HG03432 (cell line): ENCODE data around the gene SOBP.
A peak's percentile ranks its signal among the peaks of the same experiment; 100 is the strongest.
"Not testable (repeated sequence)": the region's sequence is repeated elsewhere in the genome, so short reads cannot be mapped to it uniquely, and the experiment has no call there.

ENCODE experiments used
- ATAC-seq: cut with Tn5 transposase; IDR thresholded peaks from one replicate; pipeline ENCODE4 v1.9.1; 2021; ENCODE audit warnings: mild to moderate bottlenecking, moderate library complexity; ENCODE audit not compliant: unreplicated experiment

SOBP gene

GRCh38 chr6:107488174-107488874 is 1.6 kb upstream of the SOBP start:
- no peak for ATAC-seq

- ATAC-seq, result peak; percentile 5
These were observed 862 bp upstream of the SOBP start for GRCh38 chr6:107488875-107489635.

- ATAC-seq, result peak; percentile 10
These were observed 735 bp downstream of the SOBP start for GRCh38 chr6:107490566-107491137.

- no peak for ATAC-seq
These were observed 1.3 kb downstream of the SOBP start for GRCh38 chr6:107491138-107491609.

- no peak for ATAC-seq
These were observed 2.1 kb downstream of the SOBP start for GRCh38 chr6:107491760-107492660.

- no peak for ATAC-seq
These were observed 3.5 kb downstream of the SOBP start for GRCh38 chr6:107493158-107494057.

GRCh38 chr6:107495196-107495643 is 5.3 kb downstream of the SOBP start:
- ATAC-seq, result no peak

GRCh38 chr6:107495971-107496370 is 6.1 kb downstream of the SOBP start:
- ATAC-seq, result no peak

- ATAC-seq, result no peak
These were observed 7.2 kb downstream of the SOBP start for GRCh38 chr6:107496892-107497684.

- no peak for ATAC-seq
These were observed 14.5 kb downstream of the SOBP start for GRCh38 chr6:107504270-107505026.

GRCh38 chr6:107506145-107506544 is 16.2 kb downstream of the SOBP start:
- no peak for ATAC-seq

- no peak for ATAC-seq
These were observed 19.6 kb downstream of the SOBP start for GRCh38 chr6:107509506-107509905.

- no peak for ATAC-seq
These were observed 20.2 kb downstream of the SOBP start for GRCh38 chr6:107510108-107510507.

- ATAC-seq, result no peak
These were observed 21.6 kb downstream of the SOBP start for GRCh38 chr6:107511511-107511993.

- ATAC-seq, result no peak
These were observed 23.3 kb downstream of the SOBP start for GRCh38 chr6:107513214-107513613.

GRCh38 chr6:107515955-107516354 is 26.0 kb downstream of the SOBP start:
- no peak for ATAC-seq

- ATAC-seq, result no peak
These were observed 27.4 kb downstream of the SOBP start for GRCh38 chr6:107517274-107517673.

GRCh38 chr6:107519224-107519623 is 29.3 kb downstream of the SOBP start:
- ATAC-seq, result not testable (repeated sequence)
